Bronchial epithelial cell (primary cell): ENCODE data around the gene KIF9. TPM values are rescaled to one million over a fixed set of nuclear protein-coding genes. Genes with fewer than 3 reads are reported as not detected.
A peak's percentile ranks its signal among the peaks of the same experiment; 100 is the strongest.

Experiments used
- DNase-seq: peaks from one replicate; pipeline ENCODE4 v3.0.0-alpha.2; 2010; ENCODE audit warnings: low read depth
- FAIRE-seq: peaks from 2 replicates; lab custom pipeline; 2011; peaks lifted over from hg19 to GRCh38; lab: Jason Lieb, UNC
- H3K27me3 ChIP-seq: 2 replicates; pipeline ENCODE4 v1.5.1; 2011; ENCODE audit warnings: low read length; ENCODE audit not compliant: control insufficient read depth, insufficient read depth
- H3K36me3 ChIP-seq: 2 replicates; pipeline ENCODE4 v1.5.1; 2011; ENCODE audit warnings: low read length; ENCODE audit not compliant: control insufficient read depth, insufficient read depth
- H3K4me3 ChIP-seq: 2 replicates; pipeline ENCODE4 v1.5.1; 2011; ENCODE audit warnings: mild to moderate bottlenecking, low read depth, low read length, control low read depth
- total RNA-seq: library from RNA; depleted of rRNA; stranded (reverse); fragments of >200 nt; gene quantifications from 2 replicates; pipeline ENCODE4 v1.2.1, GENCODE V29; 2014
- TF ChIP-seq, protein P1 (sequence below): IDR thresholded peaks from 2 replicates; pipeline ENCODE4 v1.5.1; 2011; ENCODE audit warnings: mild to moderate bottlenecking, moderate library complexity, low read length, control low read depth, inconsistent platforms; ENCODE audit not compliant: insufficient read depth, severe bottlenecking

Gene KIF9, protein sequence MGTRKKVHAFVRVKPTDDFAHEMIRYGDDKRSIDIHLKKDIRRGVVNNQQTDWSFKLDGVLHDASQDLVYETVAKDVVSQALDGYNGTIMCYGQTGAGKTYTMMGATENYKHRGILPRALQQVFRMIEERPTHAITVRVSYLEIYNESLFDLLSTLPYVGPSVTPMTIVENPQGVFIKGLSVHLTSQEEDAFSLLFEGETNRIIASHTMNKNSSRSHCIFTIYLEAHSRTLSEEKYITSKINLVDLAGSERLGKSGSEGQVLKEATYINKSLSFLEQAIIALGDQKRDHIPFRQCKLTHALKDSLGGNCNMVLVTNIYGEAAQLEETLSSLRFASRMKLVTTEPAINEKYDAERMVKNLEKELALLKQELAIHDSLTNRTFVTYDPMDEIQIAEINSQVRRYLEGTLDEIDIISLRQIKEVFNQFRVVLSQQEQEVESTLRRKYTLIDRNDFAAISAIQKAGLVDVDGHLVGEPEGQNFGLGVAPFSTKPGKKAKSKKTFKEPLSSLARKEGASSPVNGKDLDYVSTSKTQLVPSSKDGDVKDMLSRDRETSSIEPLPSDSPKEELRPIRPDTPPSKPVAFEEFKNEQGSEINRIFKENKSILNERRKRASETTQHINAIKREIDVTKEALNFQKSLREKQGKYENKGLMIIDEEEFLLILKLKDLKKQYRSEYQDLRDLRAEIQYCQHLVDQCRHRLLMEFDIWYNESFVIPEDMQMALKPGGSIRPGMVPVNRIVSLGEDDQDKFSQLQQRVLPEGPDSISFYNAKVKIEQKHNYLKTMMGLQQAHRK
- total RNA-seq: 1.2 and 2.1 TPM in 2 replicates

DNA sequence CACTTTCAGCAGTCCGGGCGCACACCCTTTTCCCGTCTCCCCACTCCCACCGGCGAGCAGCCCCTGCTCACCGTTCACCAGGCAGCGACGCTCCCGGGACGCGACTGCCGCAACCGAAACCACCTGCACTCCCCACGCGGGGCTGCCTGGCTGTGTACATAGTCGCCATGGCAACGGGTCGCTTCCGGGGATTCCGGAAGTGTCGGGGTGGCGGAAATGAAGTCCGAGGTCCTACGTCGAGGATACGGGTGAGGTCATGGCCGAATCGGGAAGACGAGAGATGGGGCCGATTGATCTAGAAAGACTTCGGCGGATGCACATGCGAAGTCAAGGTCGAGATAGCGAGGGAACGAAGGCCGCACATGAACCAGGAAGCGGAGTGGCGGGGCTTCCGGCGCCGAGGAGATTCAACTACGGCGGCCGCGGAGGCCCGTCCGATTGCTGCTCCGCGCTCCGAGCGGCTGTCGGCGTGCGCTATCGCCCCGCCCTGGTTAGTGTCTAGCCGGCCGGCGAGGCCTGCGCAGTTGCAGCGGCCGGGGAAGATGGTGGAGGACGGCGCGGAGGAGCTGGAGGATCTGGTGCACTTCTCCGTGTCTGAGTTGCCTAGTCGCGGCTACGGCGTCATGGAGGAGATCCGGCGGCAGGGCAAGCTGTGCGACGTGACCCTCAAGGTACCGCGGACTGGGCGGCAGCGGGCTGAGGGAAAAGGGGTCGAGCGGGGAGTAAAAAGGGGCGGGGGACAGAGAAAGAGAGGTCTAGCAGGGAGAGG is at the start of gene KIF9, which contains the start of gene KLHL18:
KIF9 (minus strand) TSS at position 376 of the 769 bp plus-strand sequence. CDS start 5,425 bp downstream, outside the sequence.
KLHL18 (plus strand) TSS at position 521 of the 769 bp plus-strand sequence; CDS start at position 543, 22 bp downstream.
- H3K36me3 ChIP-seq: no peaks in the 10 kb centered on the region
- DNase-seq (peak; percentile 85), FAIRE-seq (no peak)
- H3K27me3 ChIP-seq: no peaks in the 10 kb centered on the region
- TF ChIP-seq, protein P1, sequence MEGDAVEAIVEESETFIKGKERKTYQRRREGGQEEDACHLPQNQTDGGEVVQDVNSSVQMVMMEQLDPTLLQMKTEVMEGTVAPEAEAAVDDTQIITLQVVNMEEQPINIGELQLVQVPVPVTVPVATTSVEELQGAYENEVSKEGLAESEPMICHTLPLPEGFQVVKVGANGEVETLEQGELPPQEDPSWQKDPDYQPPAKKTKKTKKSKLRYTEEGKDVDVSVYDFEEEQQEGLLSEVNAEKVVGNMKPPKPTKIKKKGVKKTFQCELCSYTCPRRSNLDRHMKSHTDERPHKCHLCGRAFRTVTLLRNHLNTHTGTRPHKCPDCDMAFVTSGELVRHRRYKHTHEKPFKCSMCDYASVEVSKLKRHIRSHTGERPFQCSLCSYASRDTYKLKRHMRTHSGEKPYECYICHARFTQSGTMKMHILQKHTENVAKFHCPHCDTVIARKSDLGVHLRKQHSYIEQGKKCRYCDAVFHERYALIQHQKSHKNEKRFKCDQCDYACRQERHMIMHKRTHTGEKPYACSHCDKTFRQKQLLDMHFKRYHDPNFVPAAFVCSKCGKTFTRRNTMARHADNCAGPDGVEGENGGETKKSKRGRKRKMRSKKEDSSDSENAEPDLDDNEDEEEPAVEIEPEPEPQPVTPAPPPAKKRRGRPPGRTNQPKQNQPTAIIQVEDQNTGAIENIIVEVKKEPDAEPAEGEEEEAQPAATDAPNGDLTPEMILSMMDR: no peak
- peak within 1 kb of the TSS; percentile 95 for H3K4me3 ChIP-seq

DNA sequence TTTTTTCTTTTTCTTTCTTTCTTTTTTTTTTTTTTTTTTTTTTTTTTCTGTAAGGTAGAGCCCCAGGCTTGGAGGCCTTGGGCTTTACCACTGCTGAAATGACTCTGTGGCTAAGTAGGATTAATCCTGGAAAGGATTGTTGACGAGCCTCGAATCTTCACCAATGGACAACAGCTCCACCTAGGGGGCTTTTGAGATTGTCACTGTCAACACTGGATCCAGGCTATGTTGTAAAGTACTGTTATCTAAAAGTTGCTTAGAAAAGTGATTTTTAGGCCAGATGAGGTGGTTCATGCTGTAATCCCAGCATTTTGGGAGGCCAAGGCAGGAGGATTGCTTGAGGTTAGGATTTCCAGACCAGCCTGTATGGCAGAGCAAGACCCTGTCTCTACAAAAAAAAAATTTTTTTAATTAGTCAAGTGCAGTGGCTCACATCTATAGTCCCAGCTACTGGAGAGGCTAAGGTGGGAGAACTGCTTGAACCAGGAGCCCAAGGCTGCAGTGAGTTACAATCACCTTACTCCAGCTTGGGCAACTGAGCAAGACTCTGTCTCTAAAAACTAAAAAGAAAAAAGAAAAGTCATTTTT is 41.8 kb upstream of the KIF9 start:
- DNase-seq (peak; percentile 68), FAIRE-seq (no peak)

DNA sequence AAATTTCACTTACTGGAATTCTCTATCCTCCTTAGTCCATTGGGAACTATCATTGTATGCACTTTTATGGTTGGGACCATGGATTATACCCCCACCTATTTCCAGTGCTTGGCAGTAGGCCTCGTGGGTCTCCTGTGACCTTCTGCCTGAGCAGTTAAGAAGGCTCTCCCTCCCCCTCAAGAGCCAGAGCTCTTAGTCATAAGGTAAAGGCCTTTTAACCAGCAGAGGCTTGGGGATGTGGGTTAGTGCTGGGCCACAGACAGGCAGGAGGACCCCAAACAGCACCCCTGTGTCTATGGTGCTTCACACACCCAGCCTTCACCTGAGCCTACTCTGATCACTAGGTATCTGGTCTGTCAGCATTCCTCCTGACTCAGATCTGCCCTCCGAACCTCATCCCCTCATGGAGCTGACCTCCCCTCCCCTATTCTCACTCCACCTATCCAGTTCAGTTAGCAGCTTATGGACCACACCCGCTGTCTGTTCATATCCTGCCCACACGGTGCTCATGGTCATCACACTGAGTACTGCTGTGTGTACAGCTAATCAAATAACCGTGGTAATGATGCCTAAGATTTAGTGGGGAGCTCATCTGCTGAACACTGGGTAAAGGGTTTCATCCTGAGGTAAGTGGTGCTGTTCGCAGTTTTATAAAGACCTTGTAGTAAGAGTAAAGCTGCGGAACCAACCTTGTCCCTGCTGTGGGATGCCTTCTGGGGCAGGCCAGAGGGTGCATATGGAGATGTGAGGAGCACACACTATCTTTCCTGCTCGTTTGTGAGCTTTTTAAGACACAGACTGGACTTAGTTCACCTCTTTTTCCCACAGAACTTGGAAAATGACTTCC is 41.1 kb upstream of the KIF9 start:
- Histone ChIP-seq H3K4me3 (no peak overlapping the region), H3K27me3 (no peaks in the 10 kb centered on the region), H3K36me3 (peaks cover 11% of the 10 kb centered on the region)
- FAIRE-seq: peak; percentile 47
- TF ChIP-seq, protein P1: no peak
- DNase-seq: peak; percentile 68

More for the DNA sequence above, 41.8 kb upstream of the KIF9 start:
- no peak overlapping the region for H3K4me3 ChIP-seq
- peaks cover 11% of the 10 kb centered on the region for H3K36me3 ChIP-seq
- TF ChIP-seq, protein P1: peak; percentile 73
- no peaks in the 10 kb centered on the region for H3K27me3 ChIP-seq

DNA sequence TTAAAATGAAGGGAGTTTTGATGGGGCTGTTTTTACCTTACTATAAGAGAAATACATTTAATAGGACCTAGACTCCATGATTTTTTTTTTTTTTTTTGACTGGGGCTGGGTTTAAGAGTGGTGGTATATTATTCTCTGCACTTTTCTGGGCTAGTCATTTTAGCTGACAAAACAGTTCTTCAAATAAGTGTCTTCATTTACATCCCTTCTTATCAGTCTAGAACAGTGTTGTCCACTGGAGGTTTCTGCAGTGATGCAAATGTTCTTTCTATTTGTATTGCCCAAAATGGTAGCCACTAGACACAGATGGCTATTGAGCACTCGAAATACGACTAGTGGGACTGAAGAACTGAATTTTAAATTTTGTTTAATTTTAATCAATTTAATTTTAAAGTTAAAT is 37.4 kb upstream of the KIF9 start:
- TF ChIP-seq, protein P1: no peak
- DNase-seq (no peak), FAIRE-seq (no peak)
- Histone ChIP-seq H3K27me3 (no peaks in the 10 kb centered on the region), H3K36me3 (peaks cover 7% of the 10 kb centered on the region), H3K4me3 (no peak overlapping the region)
